Measurements from ENCODE around the gene THRB. TPM values are rescaled to one million over a fixed set of nuclear protein-coding genes. Genes with fewer than 3 reads are reported as not detected.
A peak's percentile ranks its signal among the peaks of the same experiment; 100 is the strongest.

Gene THRB
- total and polyA plus RNA-seq, 9 of the 15 experiments (the other 6 are each of a cell fraction or from before 2014, with no cell fraction given) = 1.7 to 14.9 (median 6.9) TPM

GRCh38 chr3:24375947-24376384 is 118.7 kb downstream of the THRB start:
- peak overlapping the region; percentile 67; the same call in 2 of the 3 replicates for H3K27ac ChIP-seq (ENCODE audit: extremely low read depth, low read depth, low read length)
- peak overlapping the region; percentile 57 for H2AFZ ChIP-seq (ENCODE audit: low read depth, low read length)
- peaks cover 3 to 49% of the 10 kb centered on the region in 2 experiments; a peak in 3 of 5 replicates for H3K4me1 ChIP-seq (replicated peaks in 1 of 2; ENCODE audit: control insufficient read depth in 2 of 2, insufficient read depth in 2 of 2, low read length in 2 of 2)
- in situ Hi-C loops (cut with MboI) = no loop called here
- FAIRE-seq (peak; percentile 72), DNase-seq (ENCODE audit: extremely low read depth in 1 of 4, low spot score in 3 of 4) (peak in 2 of 4 experiments; percentile 62 to 73), ATAC-seq (peak; percentile 62)
- BruUV-seq (replicated peaks) = no TSS peak
- H3K9me1 ChIP-seq (ENCODE audit: control insufficient read depth, insufficient read depth, low read length) = no peaks in the 10 kb centered on the region
- peaks cover 18% of the 10 kb centered on the region; the same call in 1 of the 3 replicates for H3K79me2 ChIP-seq (ENCODE audit: control insufficient read depth, insufficient read depth, low read length)
- peak overlapping the region in 1 of 2 experiments; percentile 40; a peak in 2 of 4 replicates for H3K9ac ChIP-seq (ENCODE audit: insufficient read depth in 1 of 2, low read depth in 2 of 2, low read length in 2 of 2)
- no peak overlapping the region for H3K4me3 ChIP-seq
- no peaks in the 10 kb centered on the region for H3K36me3 ChIP-seq (ENCODE audit: control insufficient read depth, insufficient read depth, low read length)
- intact Hi-C loops (cut with micrococcal nuclease) = loop anchor here (2.0 to 5.0 kb wide), 2 partner anchors 23 to 116 kb away; partner anchors contain the start of gene THRB
- no peaks in the 10 kb centered on the region for H4K20me1 ChIP-seq (replicated peaks; ENCODE audit: control insufficient read depth, insufficient read depth, low read length)
- no peaks in the 10 kb centered on the region for H3K9me3 ChIP-seq (replicated peaks; ENCODE audit: control insufficient read depth, insufficient read depth, low read depth, low read length)
- WGBS (ENCODE audit: insufficient coverage, low coverage, missing lambda C conversion rate) = 3% methylated on average over 3 of the region's 3 CpGs
- POLR2A ChIA-PET = interaction anchor here (0.8 to 3.2 kb wide), 6 partner anchors 12 to 145 kb away, joined by 3 to 15 read pairs (median 4); no protein-coding TSS in a partner anchor
- no peaks in the 10 kb centered on the region for H3K27me3 ChIP-seq (ENCODE audit: control insufficient read depth in 2 of 2, insufficient read depth in 2 of 2, low read length in 2 of 2)
- CTCF ChIA-PET (ENCODE audit: low intra/inter-chr PET ratio) = no interaction called here
- H3K4me2 ChIP-seq (ENCODE audit: insufficient read depth, low read length) = peak overlapping the region; percentile 24; the same call in 1 of the 2 replicates
- peak; percentile 53 for TF ChIP-seq BRD9 (IDR thresholded peaks at IDR 0.05; ENCODE audit: low read depth, partially characterized antibody)
- no peak for TF ChIP-seq ZNF175 (CRISPR knock-in tag; IDR thresholded peaks at IDR 0.05; ENCODE audit: low read depth)
- no peak for TF ChIP-seq STAG1 (CRISPR knock-in tag; IDR thresholded peaks at IDR 0.05; ENCODE audit: borderline replicate concordance)
- TF ChIP-seq SMARCC2 (IDR thresholded peaks at IDR 0.05; ENCODE audit: low read depth) = peak; percentile 46; the same call in 1 of the 2 replicates
- TF ChIP-seq ZNF609 (CRISPR knock-in tag; IDR thresholded peaks at IDR 0.05; ENCODE audit: borderline replicate concordance) = no peak
- TF ChIP-seq RBM25 (IDR thresholded peaks at IDR 0.05; ENCODE audit: low read depth, low read length, severe bottlenecking) = no peak
- no peak for TF ChIP-seq NR2C1 (IDR thresholded peaks at IDR 0.05)
- TF ChIP-seq NR2C1 (tag; IDR thresholded peaks at IDR 0.05) = no peak
- no peak for TF ChIP-seq HMBOX1 (IDR thresholded peaks at IDR 0.05)
- TF ChIP-seq KLF13 (tag; IDR thresholded peaks at IDR 0.05; ENCODE audit: borderline replicate concordance, low read depth) = no peak
- TF ChIP-seq PHF20 (IDR thresholded peaks at IDR 0.05; ENCODE audit: partially characterized antibody) = no peak
- no peak for TF ChIP-seq RFX7 (CRISPR knock-in tag; IDR thresholded peaks at IDR 0.05)
- 0 out of 2 replicates have a peak, but pooled peaks have one; percentile 38 for TF ChIP-seq POLR2AphosphoS5 (IDR thresholded peaks at IDR 0.05; ENCODE audit: control insufficient read depth, insufficient read depth, low read depth, low read length)
- TF ChIP-seq BRF2 (IDR thresholded peaks at IDR 0.05; ENCODE audit: borderline replicate concordance, insufficient read depth, insufficient read length) = no peak
- TF ChIP-seq TCF7L2 (IDR thresholded peaks at IDR 0.05; ENCODE audit: low read depth, low read length) = no peak
- TF ChIP-seq XRCC4 (IDR thresholded peaks at IDR 0.05; ENCODE audit: extremely low read depth, insufficient read depth, insufficient read length) = no peak

Measured in K562 (cell line).